Stimulated activated CD4-positive, alpha-beta T cell treated with anti-CD3 and anti-CD28 coated beads, Interleukin-1b, Interleukin-23, amount 100 ng/mL, for 4 hours (primary cell): ENCODE data around the gene CLEC4G.
"Not testable (repeated sequence)": the region's sequence is repeated elsewhere in the genome, so short reads cannot be mapped to it uniquely, and the experiment has no call there.

ENCODE experiments used
- DNase-seq, 2 donors: peaks; one replicate each; pipeline ENCODE4 v3.0.0-alpha.2; 2020; ENCODE audit warnings: low read depth in 2 of 2

CLEC4G gene

GRCh38 chr19:7746903-7747884 lies 15.3 kb upstream of the CLEC4G start, which contains the start of gene CD209:
Gene CD209 (minus strand): TSS chr19:7747534. CDS start chr19:7747511, 23 bp downstream.
- DNase-seq, result no peak

GRCh38 chr19:7746306-7746705 lies 14.4 kb upstream of the CLEC4G start:
- DNase-seq, result not testable (repeated sequence)

GRCh38 chr19:7744871-7745650 lies 13.2 kb upstream of the CLEC4G start:
- no peak for DNase-seq

- no peak for DNase-seq
These were observed 12.4 kb upstream of the CLEC4G start for GRCh38 chr19:7744199-7744786.

GRCh38 chr19:7743425-7743841 lies 11.5 kb upstream of the CLEC4G start:
- DNase-seq, result peak in 1 of 2 donors; percentile 8

- no peak for DNase-seq
These were observed 11.1 kb upstream of the CLEC4G start for GRCh38 chr19:7742991-7743390.

GRCh38 chr19:7742575-7742974 lies 10.7 kb upstream of the CLEC4G start:
- no peak for DNase-seq

- no peak for DNase-seq
These were observed 8.8 kb upstream of the CLEC4G start for GRCh38 chr19:7740682-7741054.

- DNase-seq, result no peak
These were observed 8.1 kb upstream of the CLEC4G start for GRCh38 chr19:7739801-7740681.

- DNase-seq, result no peak
These were observed 7.4 kb upstream of the CLEC4G start for GRCh38 chr19:7739211-7739755.

- no peak for DNase-seq
These were observed 6.1 kb upstream of the CLEC4G start for GRCh38 chr19:7738023-7738422.

GRCh38 chr19:7737215-7737614 lies 5.3 kb upstream of the CLEC4G start:
- no peak for DNase-seq

GRCh38 chr19:7736148-7736547 lies 4.2 kb upstream of the CLEC4G start:
- no peak for DNase-seq

- DNase-seq, result no peak
These were observed 2.6 kb upstream of the CLEC4G start for GRCh38 chr19:7734220-7735203.

GRCh38 chr19:7733376-7733775 lies 1.5 kb upstream of the CLEC4G start:
- no peak for DNase-seq

GRCh38 chr19:7731615-7732014 lies 295 bp downstream of the CLEC4G start:
- DNase-seq, result no peak

GRCh38 chr19:7731218-7731595 lies 703 bp downstream of the CLEC4G start:
- no peak for DNase-seq

- DNase-seq, result no peak
These were observed 1.4 kb downstream of the CLEC4G start for GRCh38 chr19:7730286-7731217.
